OCI-LY3 (cell line): ENCODE measurements around the gene SH3GLB2.

Experiments
- H2AFZ ChIP-seq: fragments of 200-600, 300-600 bp; shearing (Covaris generic); 2 replicates; pipeline ENCODE4 v1.6.0; 2014; ENCODE audit warnings: antibody characterized with exemption, low read depth, low read length
- H3K27ac ChIP-seq: fragments of 200-600, 300-600 bp; sonication (generic); 2 replicates; pipeline ENCODE4 v1.5.1; 2014; ENCODE audit warnings: mild to moderate bottlenecking, low read length, moderate library complexity, mixed read lengths
- H3K27me3 ChIP-seq: fragments of 200-600, 300-600 bp; sonication (generic); 2 replicates; pipeline ENCODE4 v1.6.1; 2014; ENCODE audit warnings: low read depth, low read length, mixed read lengths
- H3K36me3 ChIP-seq: fragments of 200-600, 300-600 bp; sonication (generic); replicated peaks from 2 replicates; pipeline ENCODE3; 2014; ENCODE audit warnings: low read depth, low read length, mixed read lengths
- H3K4me1 ChIP-seq: fragments of 300-600, 200-600 bp; sonication (generic); 2 replicates; pipeline ENCODE4 v1.6.1; 2014; ENCODE audit warnings: low read length, mixed read lengths
- H3K4me2 ChIP-seq: fragments of 200-600, 300-600 bp; sonication (generic); 2 replicates; pipeline ENCODE4 v1.6.1; 2014; ENCODE audit warnings: low read length, mixed read lengths
- H3K4me3 ChIP-seq: fragments of 300-600, 200-600 bp; sonication (generic); 2 replicates; pipeline ENCODE4 v1.5.1; 2014; ENCODE audit warnings: antibody characterized with exemption, mild to moderate bottlenecking, low read length, moderate library complexity
- H3K79me2 ChIP-seq: fragments of 300-600, 200-600 bp; shearing (Covaris generic); 2 replicates; pipeline ENCODE4 v1.6.1; 2014; ENCODE audit warnings: mild to moderate bottlenecking, low read length, mixed read lengths
- H3K9ac ChIP-seq: fragments of 300-600, 200-600 bp; shearing (Covaris generic); 2 replicates; pipeline ENCODE4 v1.6.0; 2014; ENCODE audit warnings: mild to moderate bottlenecking, low read length, moderate library complexity
- H3K9me3 ChIP-seq: fragments of 200-600, 300-600 bp; shearing (Covaris generic); 2 replicates; pipeline ENCODE4 v1.6.1; 2014; ENCODE audit warnings: low read length, mixed read lengths; ENCODE audit not compliant: insufficient read depth
- H4K20me1 ChIP-seq: fragments of 200-600, 300-600 bp; sonication (generic); 2 replicates; pipeline ENCODE4 v1.6.1; 2016; ENCODE audit warnings: low read length, mixed read lengths; ENCODE audit not compliant: insufficient read depth
- CTCF ChIP-seq: fragments of 200-600, 300-600 bp; sonication (generic); IDR thresholded peaks from 2 replicates; pipeline ENCODE4 v1.5.1; 2014; ENCODE audit warnings: antibody characterized with exemption, low read length, low read depth
- EZH2phosphoT487 ChIP-seq: fragments of 200-600 bp; shearing (Covaris generic); IDR thresholded peaks from 2 replicates; pipeline ENCODE4 v1.6.1; 2018; ENCODE audit warnings: antibody characterized with exemption, mixed run types, low read depth

Gene SH3GLB2

GRCh38 chr9:129026442-129027223 lies 1.5 kb downstream of the SH3GLB2 start:
- Histone ChIP-seq H3K4me3 (peak overlapping the region; percentile 87), H3K27ac (no peak overlapping the region), H3K36me3 (no peaks in the 10 kb centered on the region), H3K4me1 (peaks cover 8% of the 10 kb centered on the region), H3K27me3 (no peaks in the 10 kb centered on the region), H3K4me2 (peak overlapping the region; percentile 85), H4K20me1 (peaks cover 12% of the 10 kb centered on the region), H3K79me2 (peaks cover 25% of the 10 kb centered on the region), H2AFZ (no peak overlapping the region), H3K9me3 (no peaks in the 10 kb centered on the region), H3K9ac (peak overlapping the region; percentile 78; the same call in 1 of the 2 replicates)
- no peak for TF ChIP-seq EZH2phosphoT487
- TF ChIP-seq CTCF = no peak

DNA sequence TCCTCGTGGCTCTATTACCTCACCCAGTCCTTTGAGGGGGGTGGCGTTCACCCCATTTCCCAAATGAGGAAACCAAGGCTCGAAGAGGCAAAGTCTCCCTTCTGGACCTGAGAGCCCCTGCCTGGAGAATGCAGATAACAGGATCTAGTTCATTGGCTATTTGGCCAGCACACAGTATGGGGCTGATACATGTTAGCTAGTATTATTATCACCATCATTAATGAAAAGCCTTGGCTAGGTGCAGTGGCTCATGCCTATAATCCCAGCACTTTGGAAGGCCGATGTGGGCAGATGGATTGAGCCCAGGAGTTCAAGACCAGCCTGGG lies 4.3 kb downstream of the SH3GLB2 start:
- Histone ChIP-seq H3K4me3 (no peak overlapping the region), H3K27me3 (no peaks in the 10 kb centered on the region), H3K79me2 (peaks cover 25% of the 10 kb centered on the region), H2AFZ (no peak overlapping the region), H3K4me2 (no peak overlapping the region), H3K4me1 (peaks cover 8% of the 10 kb centered on the region), H3K27ac (no peak overlapping the region), H3K9ac (no peak overlapping the region), H3K9me3 (no peaks in the 10 kb centered on the region), H4K20me1 (peaks cover 12% of the 10 kb centered on the region), H3K36me3 (no peaks in the 10 kb centered on the region)
- TF ChIP-seq CTCF (no peak), EZH2phosphoT487 (no peak)

GRCh38 chr9:129023036-129023907 lies 4.9 kb downstream of the SH3GLB2 start:
- Histone ChIP-seq H3K9ac (no peak overlapping the region), H4K20me1 (peaks cover 12% of the 10 kb centered on the region), H3K9me3 (no peaks in the 10 kb centered on the region), H3K27me3 (no peaks in the 10 kb centered on the region), H3K27ac (no peak overlapping the region), H3K4me2 (no peak overlapping the region), H2AFZ (no peak overlapping the region), H3K79me2 (peaks cover 25% of the 10 kb centered on the region), H3K36me3 (no peaks in the 10 kb centered on the region), H3K4me1 (peaks cover 8% of the 10 kb centered on the region), H3K4me3 (no peak overlapping the region)
- TF ChIP-seq EZH2phosphoT487 (no peak), CTCF (no peak)

- H2AFZ ChIP-seq = no peak overlapping the region
- H3K4me1 ChIP-seq = peaks cover 6% of the 10 kb centered on the region
- H3K4me2 ChIP-seq = no peak overlapping the region
- peaks cover 12% of the 10 kb centered on the region for H4K20me1 ChIP-seq
- no peak overlapping the region for H3K27ac ChIP-seq
- TF ChIP-seq EZH2phosphoT487 (no peak), CTCF (no peak)
- H3K9me3 ChIP-seq = no peaks in the 10 kb centered on the region
- H3K4me3 ChIP-seq = no peak overlapping the region
- H3K36me3 ChIP-seq = no peaks in the 10 kb centered on the region
- no peaks in the 10 kb centered on the region for H3K27me3 ChIP-seq
- no peak overlapping the region for H3K9ac ChIP-seq
- peaks cover 16% of the 10 kb centered on the region for H3K79me2 ChIP-seq
Observed at GRCh38 chr9:129022037-129022436, 6.1 kb downstream of the SH3GLB2 start.
